T follicular helper cell (primary cell): ENCODE measurements around the gene TRANK1.
A peak's percentile ranks its signal among the peaks of the same experiment; 100 is the strongest.
"Not testable (repeated sequence)": the region's sequence is repeated elsewhere in the genome, so short reads cannot be mapped to it uniquely, and the experiment has no call there.

Source experiments
- DNase-seq: peaks from one replicate; pipeline ENCODE4 v3.0.0-alpha.2; 2020; ENCODE audit warnings: low read depth

The TRANK1 gene

GRCh38 chr3:36957063-36957462 lies 12.2 kb upstream of the TRANK1 start:
- no peak for DNase-seq

GRCh38 chr3:36956155-36956554 lies 11.3 kb upstream of the TRANK1 start:
- no peak for DNase-seq

- no peak for DNase-seq
Observed at GRCh38 chr3:36954452-36955134, 9.7 kb upstream of the TRANK1 start.

GRCh38 chr3:36947814-36948213 lies 3.0 kb upstream of the TRANK1 start:
- not testable (repeated sequence) for DNase-seq

- no peak for DNase-seq
Observed at GRCh38 chr3:36945333-36945980, 603 bp upstream of the TRANK1 start.

GRCh38 chr3:36944012-36944640 lies 728 bp downstream of the TRANK1 start:
- DNase-seq: peak; percentile 4

GRCh38 chr3:36943601-36944000 lies 1.3 kb downstream of the TRANK1 start:
- no peak for DNase-seq

GRCh38 chr3:36942638-36943248 lies 2.1 kb downstream of the TRANK1 start:
- no peak for DNase-seq

- no peak for DNase-seq
Observed at GRCh38 chr3:36941658-36942057, 3.2 kb downstream of the TRANK1 start.

- no peak for DNase-seq
Observed at GRCh38 chr3:36941162-36941561, 3.7 kb downstream of the TRANK1 start.

- no peak for DNase-seq
Observed at GRCh38 chr3:36937492-36937891, 7.4 kb downstream of the TRANK1 start.

GRCh38 chr3:36933540-36934296 lies 11.1 kb downstream of the TRANK1 start:
- no peak for DNase-seq

- not testable (repeated sequence) for DNase-seq
Observed at GRCh38 chr3:36931424-36931823, 13.4 kb downstream of the TRANK1 start.

GRCh38 chr3:36928220-36928619 lies 16.6 kb downstream of the TRANK1 start:
- DNase-seq: no peak

GRCh38 chr3:36926292-36926897 lies 18.5 kb downstream of the TRANK1 start:
- DNase-seq: no peak

GRCh38 chr3:36924744-36925521 lies 19.9 kb downstream of the TRANK1 start:
- no peak for DNase-seq

- DNase-seq: no peak
Observed at GRCh38 chr3:36923981-36924743, 20.7 kb downstream of the TRANK1 start.

- no peak for DNase-seq
Observed at GRCh38 chr3:36923523-36923943, 21.3 kb downstream of the TRANK1 start.

- DNase-seq: no peak
Observed at GRCh38 chr3:36920884-36921567, 23.8 kb downstream of the TRANK1 start.
